Lung microvascular endothelial cell (primary cell): ENCODE measurements around the gene MYO18A. TPM values are rescaled to one million over a fixed set of nuclear protein-coding genes. Genes with fewer than 3 reads are reported as not detected.

ENCODE experiments used
- DNase-seq, 2 donors: peaks; one replicate each; pipeline versions ENCODE4 v3.0.0 to v3.0.0-alpha.2; 2010; ENCODE audit warnings: low read depth in 2 of 2
- total RNA-seq: library from RNA; depleted of rRNA; stranded (reverse); fragments of >200 nt; gene quantifications from 2 replicates; pipeline ENCODE4 v1.2.1, GENCODE V29; 2014

The MYO18A gene
- total RNA-seq, 1 donor from 2014 or later = 26.2 TPM

DNA sequence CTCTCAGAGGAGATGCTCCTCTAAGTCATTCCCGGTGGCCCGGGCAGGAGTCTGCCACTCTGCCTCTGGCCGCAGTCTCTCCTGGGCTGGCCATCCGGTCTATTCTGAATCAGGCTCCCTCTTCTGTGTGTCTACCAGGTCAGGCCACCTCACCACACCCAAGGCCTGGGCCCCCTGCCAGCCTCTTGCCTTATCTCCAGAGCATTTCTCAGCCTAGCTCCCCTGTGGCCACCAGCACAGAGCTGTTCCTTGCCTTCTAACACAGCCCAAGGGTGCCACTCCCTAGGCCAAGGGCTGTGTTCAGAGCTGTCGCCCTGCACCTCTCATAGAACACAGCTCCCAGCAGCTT, 55.3 kb downstream of the MYO18A start:
- DNase-seq = no peak

DNA sequence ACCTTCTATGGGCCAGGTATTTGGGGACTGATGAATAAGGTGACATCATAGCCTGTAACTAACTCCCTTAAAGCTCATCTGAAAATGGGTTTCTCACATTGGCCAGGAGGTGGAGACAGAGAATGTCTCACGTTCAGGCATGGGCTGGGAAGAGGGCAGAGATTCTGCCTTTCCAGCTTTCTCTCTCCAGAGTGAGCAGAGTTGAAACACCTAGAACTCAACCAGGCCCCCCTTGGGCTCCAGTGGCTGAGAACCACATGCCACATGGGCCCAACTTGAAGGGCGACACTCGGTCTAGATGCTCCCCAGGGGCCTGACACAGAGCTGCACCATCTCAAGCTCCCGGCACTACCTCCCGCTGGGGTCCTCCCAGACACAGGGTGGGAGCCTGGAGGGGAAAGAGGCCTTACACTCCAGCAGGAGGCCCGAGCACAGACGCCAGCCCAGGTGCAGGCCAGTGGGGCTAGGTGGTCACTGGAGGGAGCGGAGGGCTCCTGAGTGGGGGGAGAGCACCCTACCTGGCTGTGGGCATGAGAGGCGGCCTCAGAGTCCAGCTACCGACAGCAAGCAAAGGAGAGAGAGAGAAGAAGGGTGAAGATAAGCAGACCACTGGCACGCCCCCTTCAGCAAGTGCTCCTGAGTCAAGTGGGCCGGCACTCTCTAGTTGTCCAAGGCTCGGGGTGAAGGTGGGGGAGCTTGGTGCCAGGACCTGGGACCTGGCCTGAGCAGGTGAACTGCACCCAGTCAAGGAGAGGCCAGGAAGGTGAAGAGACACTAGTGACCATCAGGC, 55.9 kb downstream of the MYO18A start:
- DNase-seq = peak; percentile 80 to 84

DNA sequence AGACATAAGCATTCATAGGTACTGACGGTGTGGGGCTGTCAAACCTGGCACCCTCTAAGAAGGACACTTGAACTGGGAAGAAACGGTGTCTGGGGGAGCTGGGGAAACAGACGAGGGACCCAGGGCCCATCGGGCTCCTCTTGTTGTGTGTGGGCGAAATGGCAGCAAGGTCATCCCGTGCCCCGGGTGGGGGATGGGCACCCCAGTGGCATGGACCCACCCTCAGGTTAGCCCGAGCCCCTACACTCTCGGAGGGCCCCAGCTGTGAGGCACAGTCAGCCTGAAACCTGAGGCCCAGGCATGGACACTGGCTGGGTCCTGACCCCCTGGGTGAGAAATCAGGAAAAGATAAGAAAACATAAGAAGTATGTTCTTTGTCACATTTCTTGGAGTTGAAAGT, 57.1 kb downstream of the MYO18A start:
- no peak for DNase-seq

DNA sequence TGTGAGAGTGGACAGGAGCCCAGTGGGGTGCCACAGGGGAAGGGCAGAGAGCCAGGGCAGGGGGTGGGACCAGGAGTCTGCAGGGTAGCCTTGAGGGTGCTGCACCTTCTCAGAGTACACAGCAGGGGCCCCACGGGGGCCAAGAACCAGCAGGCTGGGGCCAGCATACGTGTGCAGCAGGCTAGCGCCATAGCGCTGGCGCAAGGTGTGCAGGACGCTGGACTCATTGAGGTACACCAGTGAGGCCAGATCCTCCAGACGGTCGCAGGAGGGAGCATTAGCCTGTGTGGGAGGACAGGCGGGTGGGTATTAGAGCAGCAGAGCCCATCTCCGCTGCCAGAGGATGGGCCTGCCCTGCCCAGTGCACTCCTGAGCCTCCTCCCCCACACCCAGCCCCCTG, 58.8 kb downstream of the MYO18A start:
- DNase-seq = no peak

GRCh38 chr17:29120433-29120832, 59.8 kb downstream of the MYO18A start:
- no peak for DNase-seq

GRCh38 chr17:29119265-29119664, 60.9 kb downstream of the MYO18A start:
- DNase-seq = no peak

DNA sequence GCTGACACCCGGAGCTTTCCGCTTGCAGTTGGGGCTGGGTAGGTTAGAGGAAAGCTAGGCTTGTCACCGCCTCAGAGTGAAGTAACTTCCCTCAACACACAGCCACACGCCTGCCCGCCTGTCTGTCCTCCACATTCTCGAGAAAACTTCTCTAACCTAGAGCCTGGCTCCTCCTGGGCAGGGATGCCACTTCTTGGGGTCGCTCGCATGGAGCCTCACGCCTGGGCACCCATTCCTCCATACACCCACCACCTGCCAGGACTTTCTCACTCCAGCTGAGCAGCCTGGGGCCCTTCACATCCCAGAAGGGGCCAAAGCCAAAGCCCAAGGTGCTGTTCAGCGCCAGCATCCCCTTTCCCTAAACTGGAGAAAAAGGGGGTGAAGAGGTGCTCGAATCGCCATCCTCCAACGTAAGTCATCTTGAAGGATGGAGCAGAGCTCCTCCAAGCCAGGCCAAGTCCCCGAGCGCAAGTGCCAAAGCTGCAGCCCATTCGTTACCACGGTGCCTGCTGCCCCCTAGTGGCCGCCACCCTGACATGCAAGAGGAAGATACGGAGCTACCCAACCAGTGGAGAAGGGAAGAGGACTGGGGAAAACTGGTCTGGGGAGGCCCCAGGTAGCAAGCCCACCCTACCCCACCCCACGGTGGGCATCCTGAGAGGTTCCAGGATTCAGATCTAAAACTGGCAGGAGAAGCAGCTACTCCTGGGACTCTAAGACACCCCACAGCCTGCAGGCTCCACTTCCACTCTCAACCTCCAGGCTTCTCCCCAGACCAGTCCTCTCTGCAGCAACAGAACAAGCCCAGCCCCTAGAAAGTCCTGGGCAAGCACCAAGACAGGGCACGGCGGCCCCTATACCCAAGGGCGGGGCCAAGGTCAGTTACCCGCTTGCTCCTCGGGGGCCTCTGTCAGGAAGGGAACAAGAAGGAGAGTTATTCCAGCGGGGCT, 63.1 kb downstream of the MYO18A start:
- peak; percentile 72 to 75 for DNase-seq

GRCh38 chr17:29115961-29116803, 64.0 kb downstream of the MYO18A start:
- DNase-seq = peak; percentile 38 to 64

GRCh38 chr17:29115435-29115834, 64.8 kb downstream of the MYO18A start:
- no peak for DNase-seq

DNA sequence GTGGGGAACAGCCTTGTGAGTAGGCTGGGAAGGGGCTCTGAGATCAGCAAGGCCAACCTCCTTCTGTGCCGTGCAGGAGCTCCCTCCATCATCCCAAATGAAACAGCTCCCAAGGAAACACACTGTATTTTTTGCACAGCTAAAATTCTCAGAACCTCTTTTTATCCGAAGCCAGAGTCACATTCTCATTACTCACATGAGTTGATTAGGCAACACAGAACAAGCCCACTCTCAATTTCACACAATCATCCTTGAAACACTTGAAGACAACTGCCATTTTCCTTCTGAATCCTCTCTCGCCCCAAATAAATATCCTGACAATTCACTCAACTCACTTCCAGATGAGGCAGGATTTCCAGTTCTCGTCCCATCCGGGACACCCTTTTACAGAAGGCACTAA, 66.1 kb downstream of the MYO18A start:
- DNase-seq = no peak

GRCh38 chr17:29113334-29113733, 66.9 kb downstream of the MYO18A start:
- DNase-seq = no peak

DNA sequence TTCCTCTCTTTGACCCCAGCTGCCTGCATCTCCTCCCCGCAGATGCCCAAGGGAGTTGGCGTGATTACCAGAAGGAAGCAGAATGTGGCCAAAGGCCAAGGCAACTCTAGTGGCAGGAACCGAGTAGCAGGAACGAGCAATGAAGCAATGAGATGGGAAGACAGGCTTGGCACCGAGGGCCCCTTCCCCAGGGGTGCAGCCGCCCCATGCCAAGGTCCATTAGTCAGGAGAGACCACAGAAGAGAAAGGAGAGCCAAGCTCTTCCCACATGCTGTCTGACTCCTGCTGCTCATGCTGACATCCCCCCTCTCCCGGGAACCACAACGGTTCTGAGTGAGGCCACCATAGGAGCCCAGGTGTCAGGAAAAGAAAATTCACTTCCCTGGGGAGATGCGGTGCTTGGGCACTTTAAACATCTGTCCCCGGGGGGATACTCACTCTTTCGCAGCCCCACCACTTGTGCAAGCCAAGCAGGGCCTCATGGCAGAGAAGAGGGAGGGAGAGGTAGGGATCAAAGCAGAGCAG, 67.4 kb downstream of the MYO18A start:
- no peak for DNase-seq

- DNase-seq = peak; percentile 66 to 80
These were observed 68.2 kb downstream of the MYO18A start for GRCh38 chr17:29111816-29112499.

DNA sequence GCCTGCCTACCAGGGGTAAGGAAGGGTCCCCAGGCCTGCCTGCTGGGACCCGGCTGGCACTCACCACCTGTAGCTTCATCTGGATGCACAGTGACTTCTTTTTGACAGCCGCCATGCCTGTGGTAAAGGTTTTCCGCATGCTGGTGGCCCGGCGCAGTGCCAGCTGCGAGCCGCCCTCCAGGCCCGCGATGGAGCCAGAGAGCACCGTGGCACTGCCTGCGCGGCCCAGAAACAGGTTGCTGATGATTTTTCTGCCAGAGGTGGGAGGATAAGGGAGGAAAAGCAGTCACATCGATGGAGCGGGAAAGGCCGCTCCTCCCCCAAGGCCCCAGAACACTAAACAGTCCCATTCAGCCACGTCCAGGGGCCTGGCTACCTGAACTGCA, 69.8 kb downstream of the MYO18A start:
- DNase-seq = no peak

DNA sequence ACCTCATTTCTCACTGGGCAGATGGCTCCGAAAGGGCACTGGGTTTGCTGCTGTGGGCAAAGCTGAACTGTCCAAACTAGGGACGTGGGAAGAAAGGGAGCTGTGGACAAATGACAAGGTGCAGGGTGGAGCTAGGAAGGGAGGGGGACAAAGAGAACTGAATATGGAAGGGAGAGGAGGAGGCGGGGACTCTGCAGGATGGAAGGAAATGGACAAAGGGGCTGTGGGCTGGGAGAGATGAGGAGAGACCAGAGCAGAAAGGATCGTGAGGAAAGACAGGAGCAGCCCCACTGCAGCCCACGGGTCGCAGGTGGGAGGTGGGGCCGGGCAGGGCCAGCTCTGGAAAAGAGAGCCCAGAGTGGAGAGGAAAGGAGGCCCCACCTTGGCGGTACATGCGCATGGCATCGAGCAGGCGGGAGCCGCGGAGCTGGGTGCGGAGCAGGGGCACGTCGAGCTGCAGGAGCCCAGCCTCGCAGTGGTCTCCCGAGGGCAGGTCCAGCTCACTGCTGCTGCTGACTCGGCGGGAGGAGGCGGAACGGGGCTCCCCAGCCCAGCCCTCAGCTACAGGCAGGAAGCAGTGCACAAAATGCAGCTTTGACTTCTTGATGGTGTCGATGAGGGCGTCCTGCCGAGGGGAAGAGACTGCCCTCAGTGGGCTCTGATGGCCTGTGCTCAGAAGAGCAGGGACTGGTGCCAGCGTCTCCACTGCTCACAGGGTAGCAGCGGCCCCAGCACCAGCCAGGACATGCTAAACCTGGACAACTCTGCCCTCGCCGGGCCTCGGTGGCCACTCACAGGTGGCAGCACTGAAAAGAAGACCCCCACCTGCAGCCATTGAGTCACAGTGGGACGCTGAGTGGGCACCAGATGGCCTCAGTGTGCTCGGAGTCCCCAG, 70.5 kb downstream of the MYO18A start:
- no peak for DNase-seq

GRCh38 chr17:29108823-29109476, 71.2 kb downstream of the MYO18A start:
- DNase-seq = no peak

DNA sequence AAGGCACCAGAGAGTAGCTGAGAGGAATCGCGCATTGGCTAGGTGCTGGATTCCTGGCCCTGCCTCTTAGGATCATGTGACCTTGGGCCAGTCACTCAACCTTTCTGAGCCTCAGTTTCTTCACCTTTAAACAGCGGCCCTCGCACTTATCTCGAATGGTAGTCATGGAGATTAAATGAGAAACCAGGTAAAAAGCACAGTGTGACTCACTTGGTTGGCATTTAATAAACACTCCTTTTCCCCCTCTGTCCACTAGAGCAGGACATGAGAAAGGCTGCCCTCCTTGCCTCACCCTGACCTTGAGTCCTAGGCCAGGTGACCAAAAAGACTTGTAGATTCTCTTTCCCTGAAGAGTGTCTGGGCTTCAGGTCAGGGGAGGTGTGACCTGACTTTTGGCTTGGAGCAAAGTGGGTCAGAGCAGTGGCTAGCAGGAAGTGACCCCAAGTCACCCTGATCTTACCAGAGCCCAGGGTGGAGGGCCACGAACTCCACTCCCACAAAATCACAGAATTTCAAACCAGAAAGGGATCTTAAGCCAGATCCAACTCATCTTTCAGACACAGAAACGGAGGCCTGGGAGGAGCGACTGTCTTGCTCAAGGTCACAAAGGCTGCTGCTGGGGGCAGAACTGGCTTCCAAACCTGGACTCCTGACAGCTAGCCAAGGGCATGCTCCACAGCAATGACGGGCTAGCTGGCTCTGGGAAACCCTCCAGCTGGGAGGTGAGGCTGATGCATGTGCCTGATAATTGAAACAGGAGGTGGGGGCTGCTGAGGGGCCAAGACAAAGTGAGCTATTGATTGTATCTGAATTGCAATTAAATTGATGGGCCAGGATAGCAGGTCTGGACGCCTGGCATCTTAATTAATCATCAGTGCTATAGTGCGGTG, 72.0 kb downstream of the MYO18A start:
- DNase-seq = peak in 1 of 2 donors; percentile 20

- no peak for DNase-seq
These were observed 73.1 kb downstream of the MYO18A start for GRCh38 chr17:29107084-29107483.
